Mammary epithelial cell (primary cell): ENCODE data around the gene DNAJB5.

Experiments
- EZH2 ChIP-seq: IDR thresholded peaks from 2 replicates; pipeline ENCODE4 v1.6.1; 2012; ENCODE audit warnings: low read length, inconsistent platforms, borderline replicate concordance
- TF ChIP-seq, protein P1 (sequence below), 2 donors: IDR thresholded peaks in 1 of 2; conservative IDR thresholded peaks in 1 of 2; 2 replicates each; pipeline ENCODE4 v1.5.1; 2011 to 2012; ENCODE audit warnings: inconsistent platforms in 2 of 2, low read length in 2 of 2, mild to moderate bottlenecking in 2 of 2, control low read depth in 1 of 2, low read depth in 1 of 2; ENCODE audit not compliant: insufficient read depth in 1 of 2; ENCODE audit errors: extremely low read depth in 1 of 2

DNA sequence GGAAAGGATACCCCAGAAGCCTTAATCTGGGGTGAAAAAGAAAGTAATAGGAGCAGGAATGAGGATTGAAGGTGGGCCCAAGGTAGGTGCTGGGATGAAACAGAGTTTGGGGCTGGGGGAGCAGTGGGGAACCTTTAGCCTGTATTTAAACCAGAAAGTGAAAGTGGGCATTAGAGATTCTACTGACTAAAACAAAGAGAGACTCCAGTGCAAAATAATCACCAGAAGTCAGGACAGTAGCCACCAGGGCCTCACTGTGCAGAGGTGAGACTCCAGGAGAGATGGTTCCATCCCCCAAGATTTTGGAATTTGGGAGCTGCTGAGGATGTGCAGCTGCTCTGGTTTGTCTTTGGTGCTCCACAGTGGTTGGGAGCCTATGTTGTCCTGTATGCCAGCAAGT lies 13.1 kb downstream of the DNAJB5 start:
- TF ChIP-seq, protein P1, sequence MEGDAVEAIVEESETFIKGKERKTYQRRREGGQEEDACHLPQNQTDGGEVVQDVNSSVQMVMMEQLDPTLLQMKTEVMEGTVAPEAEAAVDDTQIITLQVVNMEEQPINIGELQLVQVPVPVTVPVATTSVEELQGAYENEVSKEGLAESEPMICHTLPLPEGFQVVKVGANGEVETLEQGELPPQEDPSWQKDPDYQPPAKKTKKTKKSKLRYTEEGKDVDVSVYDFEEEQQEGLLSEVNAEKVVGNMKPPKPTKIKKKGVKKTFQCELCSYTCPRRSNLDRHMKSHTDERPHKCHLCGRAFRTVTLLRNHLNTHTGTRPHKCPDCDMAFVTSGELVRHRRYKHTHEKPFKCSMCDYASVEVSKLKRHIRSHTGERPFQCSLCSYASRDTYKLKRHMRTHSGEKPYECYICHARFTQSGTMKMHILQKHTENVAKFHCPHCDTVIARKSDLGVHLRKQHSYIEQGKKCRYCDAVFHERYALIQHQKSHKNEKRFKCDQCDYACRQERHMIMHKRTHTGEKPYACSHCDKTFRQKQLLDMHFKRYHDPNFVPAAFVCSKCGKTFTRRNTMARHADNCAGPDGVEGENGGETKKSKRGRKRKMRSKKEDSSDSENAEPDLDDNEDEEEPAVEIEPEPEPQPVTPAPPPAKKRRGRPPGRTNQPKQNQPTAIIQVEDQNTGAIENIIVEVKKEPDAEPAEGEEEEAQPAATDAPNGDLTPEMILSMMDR (conservative IDR thresholded peaks at IDR 0.05 in 1 of 2, IDR thresholded peaks at IDR 0.05 in 1 of 2; ENCODE audit: extremely low read depth in 1 of 2, insufficient read depth in 1 of 2, low read depth in 1 of 2, low read length in 2 of 2), result no peak
- TF ChIP-seq EZH2, result no peak
